ENCODE measurements around the gene SLC9B2.

- TF ChIP-seq CTCF (IDR thresholded peaks at IDR 0.05; ENCODE audit: insufficient read depth, low read length), result no peak
- no peak for TF ChIP-seq POLR2AphosphoS5 (IDR thresholded peaks at IDR 0.05; ENCODE audit: low read depth)
- no peak for TF ChIP-seq REST (IDR thresholded peaks at IDR 0.05; ENCODE audit: insufficient replicate concordance, low read depth)
- TF ChIP-seq GABPA (IDR thresholded peaks at IDR 0.05; ENCODE audit: low read depth), result no peak
Measured at GRCh38 chr4:103036169-103036568, 40.4 kb downstream of the SLC9B2 start.

Measured in HL-60 (cell line).